AG04449 (cell line): ENCODE data around the gene CARD11.

ENCODE experiments used
- CTCF ChIA-PET: fragments of 350-600 bp; formaldehyde crosslinking; extraction: SDS; loops from one replicate; lab custom pipeline; 2021; ENCODE audit warnings: antibody characterized with exemption; lab: Yijun Ruan, JAX
- POLR2A ChIA-PET: fragments of 400-600, 350-600 bp; formaldehyde crosslinking; extraction: SDS; loops from one replicate; lab custom pipeline; 2020; ENCODE audit warnings: antibody characterized with exemption, inconsistent platforms; lab: Yijun Ruan, JAX
- DNase-seq: peaks from one replicate; pipeline ENCODE4 v3.0.0-alpha.2; 2010; ENCODE audit warnings: low read depth, low spot score
- H3K4me3 ChIP-seq: 2 replicates; pipeline ENCODE4 v1.5.1; 2011; ENCODE audit warnings: low read depth, mild to moderate bottlenecking, control low read depth, low read length
- TF ChIP-seq, protein P1 (sequence below): IDR thresholded peaks from one replicate; pipeline ENCODE4 v1.5.1; 2011; ENCODE audit warnings: mild to moderate bottlenecking, moderate library complexity, low read length, control low read depth, inconsistent platforms; ENCODE audit not compliant: insufficient read depth; ENCODE audit errors: missing control alignments

Gene CARD11

GRCh38 chr7:2953588-2954407 lies 89.9 kb downstream of the CARD11 start:
- TF ChIP-seq, protein P1, sequence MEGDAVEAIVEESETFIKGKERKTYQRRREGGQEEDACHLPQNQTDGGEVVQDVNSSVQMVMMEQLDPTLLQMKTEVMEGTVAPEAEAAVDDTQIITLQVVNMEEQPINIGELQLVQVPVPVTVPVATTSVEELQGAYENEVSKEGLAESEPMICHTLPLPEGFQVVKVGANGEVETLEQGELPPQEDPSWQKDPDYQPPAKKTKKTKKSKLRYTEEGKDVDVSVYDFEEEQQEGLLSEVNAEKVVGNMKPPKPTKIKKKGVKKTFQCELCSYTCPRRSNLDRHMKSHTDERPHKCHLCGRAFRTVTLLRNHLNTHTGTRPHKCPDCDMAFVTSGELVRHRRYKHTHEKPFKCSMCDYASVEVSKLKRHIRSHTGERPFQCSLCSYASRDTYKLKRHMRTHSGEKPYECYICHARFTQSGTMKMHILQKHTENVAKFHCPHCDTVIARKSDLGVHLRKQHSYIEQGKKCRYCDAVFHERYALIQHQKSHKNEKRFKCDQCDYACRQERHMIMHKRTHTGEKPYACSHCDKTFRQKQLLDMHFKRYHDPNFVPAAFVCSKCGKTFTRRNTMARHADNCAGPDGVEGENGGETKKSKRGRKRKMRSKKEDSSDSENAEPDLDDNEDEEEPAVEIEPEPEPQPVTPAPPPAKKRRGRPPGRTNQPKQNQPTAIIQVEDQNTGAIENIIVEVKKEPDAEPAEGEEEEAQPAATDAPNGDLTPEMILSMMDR: no peak
- H3K4me3 ChIP-seq: no peak overlapping the region
- no peak for DNase-seq
- ChIA-PET POLR2A (no interaction called here), CTCF (no interaction called here)

DNA sequence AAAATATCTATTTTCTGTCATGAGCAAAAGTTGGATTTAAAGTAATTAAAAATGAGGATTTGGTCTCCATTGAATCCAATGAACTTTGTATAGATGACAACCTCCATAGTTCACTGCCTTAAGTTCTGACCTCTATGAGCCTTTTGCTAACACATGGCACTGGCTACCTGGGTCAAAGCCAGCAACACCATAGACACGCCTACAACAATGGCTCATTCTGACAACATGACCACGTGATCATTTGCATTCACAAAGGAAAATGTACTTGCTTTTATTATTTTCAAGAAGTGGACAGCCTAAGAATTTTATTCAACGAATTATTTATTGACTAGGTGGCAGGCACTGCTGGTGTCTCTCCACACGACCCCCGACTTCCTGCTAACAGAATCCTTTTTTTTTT lies 90.6 kb downstream of the CARD11 start:
- DNase-seq: no peak
- TF ChIP-seq, protein P1: no peak
- CTCF ChIA-PET: no interaction called here
- no peak overlapping the region for H3K4me3 ChIP-seq
- POLR2A ChIA-PET: no interaction called here

- DNase-seq: no peak
- ChIA-PET POLR2A (no interaction called here), CTCF (no interaction called here)
- no peak overlapping the region for H3K4me3 ChIP-seq
- TF ChIP-seq, protein P1: no peak
These were observed 91.4 kb downstream of the CARD11 start for GRCh38 chr7:2952316-2952715.

DNA sequence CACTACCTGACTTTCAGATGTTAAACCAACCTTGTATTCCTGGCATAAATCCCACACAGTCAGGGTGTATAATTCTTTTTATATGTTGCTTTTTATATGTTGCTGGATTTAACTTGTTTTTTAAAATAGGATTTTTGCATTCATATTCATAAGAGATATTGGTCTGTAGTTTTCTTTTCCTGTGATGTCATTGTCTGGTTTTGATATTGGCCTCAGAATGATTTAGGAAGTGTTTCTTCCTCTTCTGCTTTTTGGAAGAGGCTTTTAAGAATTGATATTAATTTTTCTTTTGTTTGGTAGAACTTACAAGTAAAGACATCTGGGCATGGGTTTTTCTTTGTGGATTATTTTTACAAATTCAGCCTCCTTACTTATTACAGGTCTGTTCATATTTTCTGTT lies 93.1 kb downstream of the CARD11 start:
- no peak overlapping the region for H3K4me3 ChIP-seq
- TF ChIP-seq, protein P1: no peak
- DNase-seq: no peak
- CTCF ChIA-PET: no interaction called here
- POLR2A ChIA-PET: no interaction called here

DNA sequence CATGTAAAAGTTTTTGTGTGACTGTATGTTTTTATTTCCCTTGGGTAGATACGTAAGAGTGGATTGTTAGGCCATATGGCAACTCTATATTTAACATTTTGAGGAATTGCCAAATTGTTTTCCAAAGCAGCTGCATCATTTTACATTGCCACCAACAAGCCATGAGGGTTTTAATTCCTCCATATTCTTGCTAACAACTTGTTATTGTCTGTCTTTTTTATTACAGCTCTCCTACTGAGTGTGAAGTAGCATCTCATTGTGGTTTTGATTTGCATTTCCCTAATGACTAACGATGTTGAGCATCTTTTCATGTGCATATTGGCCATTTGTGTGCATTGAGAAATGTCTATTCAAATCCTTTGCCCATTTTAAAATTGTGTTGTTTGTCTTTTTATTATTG lies 94.9 kb downstream of the CARD11 start:
- no peak for DNase-seq
- no peak overlapping the region for H3K4me3 ChIP-seq
- CTCF ChIA-PET: interaction anchor here (1.0 kb wide), 1 partner anchor 84 kb away, joined by 3 read pairs; no protein-coding TSS in a partner anchor
- TF ChIP-seq, protein P1: no peak
- POLR2A ChIA-PET: no interaction called here

DNA sequence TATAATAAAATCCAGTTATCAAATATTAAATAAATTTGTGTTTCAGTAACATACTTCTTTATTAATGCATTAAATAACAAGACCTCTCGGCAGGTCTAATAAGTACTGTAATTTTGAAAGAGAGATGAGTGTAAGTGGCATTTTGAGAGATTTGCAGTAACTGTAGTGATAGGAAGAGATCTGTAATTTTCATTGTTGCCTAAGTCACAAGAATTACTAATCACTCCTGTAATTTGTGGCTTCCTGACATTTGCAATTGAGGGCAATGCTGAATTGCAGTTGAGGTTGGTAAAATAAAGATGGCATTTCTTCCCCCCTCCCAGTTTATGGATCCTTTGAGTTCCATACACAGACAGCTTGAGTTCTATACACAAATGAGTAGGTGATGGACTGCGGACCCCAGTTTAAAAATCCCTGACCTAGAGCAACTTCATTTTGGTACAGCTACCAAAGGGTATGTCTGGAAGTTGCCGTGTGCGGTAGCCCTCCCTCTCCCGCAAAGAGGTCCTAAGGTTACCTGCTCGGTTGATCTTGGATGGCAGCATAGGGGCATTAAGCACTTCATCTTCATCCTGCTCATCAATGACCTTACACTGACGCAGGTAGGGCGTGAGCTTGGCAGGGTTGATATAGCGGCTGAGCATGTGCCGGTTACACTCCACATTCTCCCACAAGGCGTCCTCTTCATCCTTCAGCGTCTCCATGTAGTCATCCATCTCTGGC lies 96.4 kb downstream of the CARD11 start:
- POLR2A ChIA-PET: no interaction called here
- TF ChIP-seq, protein P1: no peak
- no peak overlapping the region for H3K4me3 ChIP-seq
- CTCF ChIA-PET: interaction anchor here (1.0 kb wide), 1 partner anchor 12 kb away, joined by 3 read pairs; no protein-coding TSS in a partner anchor
- DNase-seq: no peak
